H1 (cell line): Measurements from ENCODE around the gene TCEANC.

Experiments used
- EP300 ChIP-seq, 2 experiments: IDR thresholded peaks; 1 replicate in 1 of 2; 2 replicates in 1 of 2; pipeline ENCODE4 v1.6.1; 2011 to 2012; ENCODE audit warnings: low read depth in 2 of 2, low read length in 2 of 2, mild to moderate bottlenecking in 2 of 2, borderline replicate concordance in 1 of 2, inconsistent platforms in 1 of 2, moderate library complexity in 1 of 2
- EZH2 ChIP-seq: fragments of 200-600 bp; sonication (generic); IDR thresholded peaks from 2 replicates; pipeline ENCODE4 v1.7.1; 2012; ENCODE audit warnings: low read depth, mild to moderate bottlenecking, moderate library complexity, low read length, inconsistent platforms; ENCODE audit not compliant: severe bottlenecking
- FOSL1 ChIP-seq: IDR thresholded peaks from 2 replicates; pipeline ENCODE4 v1.6.1; 2011; ENCODE audit warnings: mild to moderate bottlenecking, low read depth, low read length, moderate library complexity; ENCODE audit not compliant: insufficient read depth
- TF ChIP-seq, protein P1 (sequence below), 3 experiments: IDR thresholded peaks; 1 replicate in 2 of 3; 2 replicates in 1 of 3; pipeline versions ENCODE4 v1.5.1 to v1.6.1; 2011; ENCODE audit warnings: low read length in 3 of 3, mild to moderate bottlenecking in 3 of 3, inconsistent platforms in 2 of 3, low read depth in 1 of 3, moderate library complexity in 1 of 3; ENCODE audit not compliant: insufficient read depth in 1 of 3; ENCODE audit errors: control extremely low read depth in 1 of 3

DNA sequence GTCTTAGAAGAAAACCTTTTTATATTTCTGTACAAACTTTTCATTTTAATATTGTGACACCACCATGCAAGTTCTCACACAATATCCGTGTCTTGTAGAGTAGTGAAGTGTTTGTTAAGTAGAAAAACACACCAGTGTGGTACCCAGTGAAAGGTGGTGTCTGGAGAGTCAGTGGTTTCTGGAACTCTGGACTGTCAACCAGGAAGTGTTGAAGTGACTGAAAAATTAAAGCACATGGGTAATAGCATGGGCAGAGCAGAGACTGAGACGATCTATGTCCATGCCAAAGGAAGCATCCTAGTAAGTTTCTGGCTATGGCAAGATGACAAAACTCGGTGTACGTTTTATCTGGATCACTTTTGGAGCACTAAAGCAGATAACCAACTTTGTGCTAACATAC is 58.2 kb downstream of the TCEANC start:
- TF ChIP-seq, protein P1, sequence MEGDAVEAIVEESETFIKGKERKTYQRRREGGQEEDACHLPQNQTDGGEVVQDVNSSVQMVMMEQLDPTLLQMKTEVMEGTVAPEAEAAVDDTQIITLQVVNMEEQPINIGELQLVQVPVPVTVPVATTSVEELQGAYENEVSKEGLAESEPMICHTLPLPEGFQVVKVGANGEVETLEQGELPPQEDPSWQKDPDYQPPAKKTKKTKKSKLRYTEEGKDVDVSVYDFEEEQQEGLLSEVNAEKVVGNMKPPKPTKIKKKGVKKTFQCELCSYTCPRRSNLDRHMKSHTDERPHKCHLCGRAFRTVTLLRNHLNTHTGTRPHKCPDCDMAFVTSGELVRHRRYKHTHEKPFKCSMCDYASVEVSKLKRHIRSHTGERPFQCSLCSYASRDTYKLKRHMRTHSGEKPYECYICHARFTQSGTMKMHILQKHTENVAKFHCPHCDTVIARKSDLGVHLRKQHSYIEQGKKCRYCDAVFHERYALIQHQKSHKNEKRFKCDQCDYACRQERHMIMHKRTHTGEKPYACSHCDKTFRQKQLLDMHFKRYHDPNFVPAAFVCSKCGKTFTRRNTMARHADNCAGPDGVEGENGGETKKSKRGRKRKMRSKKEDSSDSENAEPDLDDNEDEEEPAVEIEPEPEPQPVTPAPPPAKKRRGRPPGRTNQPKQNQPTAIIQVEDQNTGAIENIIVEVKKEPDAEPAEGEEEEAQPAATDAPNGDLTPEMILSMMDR (IDR thresholded peaks at IDR 0.05; ENCODE audit: control extremely low read depth in 1 of 3, insufficient read depth in 1 of 3, low read depth in 1 of 3, low read length in 3 of 3): no peak
- TF ChIP-seq EP300 (IDR thresholded peaks at IDR 0.05; ENCODE audit: borderline replicate concordance in 1 of 2, low read depth in 2 of 2, low read length in 2 of 2) (no peak), EZH2 (no peak), FOSL1 (no peak)
